ENCODE measurements around the gene SLC4A2. TPM values are rescaled to one million over a fixed set of nuclear protein-coding genes. Genes with fewer than 3 reads are reported as not detected.

SLC4A2 gene
- total and polyA plus RNA-seq, 2 of the 8 experiments (the other 6 are each of a cell fraction or from before 2014, with no cell fraction given), result 72.6 to 147 TPM

- Histone ChIP-seq H3K4me2 (ENCODE audit: insufficient read depth in 1 of 2, low read depth in 2 of 2, low read length in 2 of 2) (no peak overlapping the region), H3K18ac (ENCODE audit: extremely low read depth, low read length) (no peak overlapping the region), H3K9me3 (ENCODE audit: insufficient read depth in 2 of 2, low read depth in 1 of 2, low read length in 1 of 2) (no peaks in the 10 kb centered on the region), H2BK120ac (replicated peaks; ENCODE audit: low read depth, low read length) (no peak overlapping the region), H3K4ac (replicated peaks; ENCODE audit: insufficient read length, low read depth, low read length) (no peak overlapping the region), H2BK5ac (ENCODE audit: low read depth, low read length) (0 out of 2 replicates have a peak overlapping the region, but pooled peaks have one; percentile 16), H3K27me3 (replicated peaks in 1 of 4; ENCODE audit: control insufficient read depth in 3 of 4, extremely low read depth in 1 of 4, insufficient read depth in 3 of 4, low read length in 3 of 4) (no peaks in the 10 kb centered on the region), H3K23ac (ENCODE audit: insufficient read length) (no peak overlapping the region), H3K56ac (replicated peaks; ENCODE audit: insufficient read length, low read depth, low read length) (no peak overlapping the region), H4K8ac (ENCODE audit: extremely low read depth, insufficient read depth, low read length) (no peak overlapping the region), H3K4me1 (replicated peaks in 1 of 4; ENCODE audit: control insufficient read depth in 3 of 4, insufficient read depth in 4 of 4, low read length in 3 of 4) (peaks cover 2 to 31% (median 16%) of the 10 kb centered on the region in 4 experiments), H4K91ac (replicated peaks; ENCODE audit: insufficient read length, low read length) (no peak overlapping the region), H3K4me3 (ENCODE audit: extremely low read depth in 1 of 4, insufficient read depth in 2 of 4, low read depth in 3 of 4, low read length in 4 of 4) (no peak overlapping the region), H3K36me3 (ENCODE audit: control insufficient read depth in 2 of 4, insufficient read depth in 4 of 4, low read length in 3 of 4) (no peaks in the 10 kb centered on the region), H2AK5ac (ENCODE audit: low read depth, low read length) (no peak overlapping the region), H2AFZ (ENCODE audit: low read length) (no peak overlapping the region), H4K20me1 (replicated peaks in 1 of 2; ENCODE audit: control insufficient read depth in 1 of 2, insufficient read depth in 2 of 2, low read length in 2 of 2) (peaks cover 9 to 31% of the 10 kb centered on the region in 2 experiments), H2BK20ac (ENCODE audit: low read length) (no peak overlapping the region), H3K9ac (replicated peaks in 1 of 4; ENCODE audit: extremely low read depth in 1 of 4, low read depth in 3 of 4, low read length in 3 of 4) (no peak overlapping the region), H3K23me2 (ENCODE audit: low read depth, low read length) (no peaks in the 10 kb centered on the region; the same call in 1 of the 2 replicates), H3K14ac (ENCODE audit: insufficient read length) (no peak overlapping the region), H2BK12ac (ENCODE audit: low read depth, low read length) (peak overlapping the region; percentile 60; the same call in 1 of the 2 replicates), H3K79me1 (ENCODE audit: low read depth, low read length) (peaks cover 14% of the 10 kb centered on the region), H3K27ac (ENCODE audit: low read depth, low read length) (no peak overlapping the region), H3K79me2 (ENCODE audit: control insufficient read depth in 1 of 2, insufficient read depth in 2 of 2, low read length in 2 of 2) (peaks cover 0 to 50% of the 10 kb centered on the region in 2 experiments; a peak in 2 of 4 replicates), H2BK15ac (ENCODE audit: low read length) (0 out of 2 replicates have a peak overlapping the region, but pooled peaks have one; percentile 8), H4K5ac (ENCODE audit: insufficient read length, low read depth, low read length) (no peak overlapping the region)
- WGBS, 2 experiments (ENCODE audit: extremely low coverage in 1 of 2, insufficient coverage in 1 of 2, insufficient read length in 1 of 2, insufficient replicate concordance in 2 of 2, low coverage in 1 of 2, low lambda C conversion rate in 2 of 2, missing lambda C conversion rate in 1 of 2), result 86% methylated on average over 8 of the region's 10 CpGs; no CpG with 5 or more reads in 1 of the 2 experiments
- FAIRE-seq, result no peak
- CTCF ChIA-PET (ENCODE audit: partially characterized antibody), result interaction anchor here (0.9 to 22.4 kb wide), 6 partner anchors 11 to 109 kb away, joined by 3 to 448 read pairs (median 4); partner anchors contain the start of genes AGAP3 and TMUB1
- DNase-seq (ENCODE audit: low read depth in 1 of 2, low spot score in 2 of 2), result no peak
- POLR2A ChIA-PET (ENCODE audit: partially characterized antibody), result interaction anchor here (1.2 to 1.5 kb wide), 3 partner anchors 10 to 66 kb away, joined by 3 to 5 read pairs (median 3); no protein-coding TSS in a partner anchor
- TF ChIP-seq POU5F1 (IDR thresholded peaks at IDR 0.05; ENCODE audit: low read depth, low read length) (no peak), SP2 (IDR thresholded peaks at IDR 0.05; ENCODE audit: low read length) (no peak), CHD2 (IDR thresholded peaks at IDR 0.05; ENCODE audit: low read length) (no peak), RBBP5 (IDR thresholded peaks at IDR 0.05; ENCODE audit: borderline replicate concordance, low read depth, low read length) (no peak), EGR1 (IDR thresholded peaks at IDR 0.05; ENCODE audit: borderline replicate concordance, low read depth, low read length) (no peak), SP4 (IDR thresholded peaks at IDR 0.05; ENCODE audit: low read length) (no peak), CBX8 (IDR thresholded peaks at IDR 0.05; ENCODE audit: borderline replicate concordance, low read depth, low read length) (no peak), TCF12 (IDR thresholded peaks at IDR 0.05; ENCODE audit: low read depth, low read length) (no peak), TBP (IDR thresholded peaks at IDR 0.05; ENCODE audit: low read depth, low read length) (no peak), HDAC2 (IDR thresholded peaks at IDR 0.05; ENCODE audit: borderline replicate concordance in 1 of 2, low read depth in 2 of 2, low read length in 2 of 2) (no peak)
- TF ChIP-seq, protein P1, sequence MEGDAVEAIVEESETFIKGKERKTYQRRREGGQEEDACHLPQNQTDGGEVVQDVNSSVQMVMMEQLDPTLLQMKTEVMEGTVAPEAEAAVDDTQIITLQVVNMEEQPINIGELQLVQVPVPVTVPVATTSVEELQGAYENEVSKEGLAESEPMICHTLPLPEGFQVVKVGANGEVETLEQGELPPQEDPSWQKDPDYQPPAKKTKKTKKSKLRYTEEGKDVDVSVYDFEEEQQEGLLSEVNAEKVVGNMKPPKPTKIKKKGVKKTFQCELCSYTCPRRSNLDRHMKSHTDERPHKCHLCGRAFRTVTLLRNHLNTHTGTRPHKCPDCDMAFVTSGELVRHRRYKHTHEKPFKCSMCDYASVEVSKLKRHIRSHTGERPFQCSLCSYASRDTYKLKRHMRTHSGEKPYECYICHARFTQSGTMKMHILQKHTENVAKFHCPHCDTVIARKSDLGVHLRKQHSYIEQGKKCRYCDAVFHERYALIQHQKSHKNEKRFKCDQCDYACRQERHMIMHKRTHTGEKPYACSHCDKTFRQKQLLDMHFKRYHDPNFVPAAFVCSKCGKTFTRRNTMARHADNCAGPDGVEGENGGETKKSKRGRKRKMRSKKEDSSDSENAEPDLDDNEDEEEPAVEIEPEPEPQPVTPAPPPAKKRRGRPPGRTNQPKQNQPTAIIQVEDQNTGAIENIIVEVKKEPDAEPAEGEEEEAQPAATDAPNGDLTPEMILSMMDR (IDR thresholded peaks at IDR 0.05; ENCODE audit: control extremely low read depth in 1 of 3, insufficient read depth in 1 of 3, low read depth in 1 of 3, low read length in 3 of 3), result no peak
These were observed 41.5 kb downstream of the SLC4A2 start for GRCh38 chr7:151100921-151101320.

Data from H1 (cell line).